Measurements from ENCODE around the gene FADS2.

DNA sequence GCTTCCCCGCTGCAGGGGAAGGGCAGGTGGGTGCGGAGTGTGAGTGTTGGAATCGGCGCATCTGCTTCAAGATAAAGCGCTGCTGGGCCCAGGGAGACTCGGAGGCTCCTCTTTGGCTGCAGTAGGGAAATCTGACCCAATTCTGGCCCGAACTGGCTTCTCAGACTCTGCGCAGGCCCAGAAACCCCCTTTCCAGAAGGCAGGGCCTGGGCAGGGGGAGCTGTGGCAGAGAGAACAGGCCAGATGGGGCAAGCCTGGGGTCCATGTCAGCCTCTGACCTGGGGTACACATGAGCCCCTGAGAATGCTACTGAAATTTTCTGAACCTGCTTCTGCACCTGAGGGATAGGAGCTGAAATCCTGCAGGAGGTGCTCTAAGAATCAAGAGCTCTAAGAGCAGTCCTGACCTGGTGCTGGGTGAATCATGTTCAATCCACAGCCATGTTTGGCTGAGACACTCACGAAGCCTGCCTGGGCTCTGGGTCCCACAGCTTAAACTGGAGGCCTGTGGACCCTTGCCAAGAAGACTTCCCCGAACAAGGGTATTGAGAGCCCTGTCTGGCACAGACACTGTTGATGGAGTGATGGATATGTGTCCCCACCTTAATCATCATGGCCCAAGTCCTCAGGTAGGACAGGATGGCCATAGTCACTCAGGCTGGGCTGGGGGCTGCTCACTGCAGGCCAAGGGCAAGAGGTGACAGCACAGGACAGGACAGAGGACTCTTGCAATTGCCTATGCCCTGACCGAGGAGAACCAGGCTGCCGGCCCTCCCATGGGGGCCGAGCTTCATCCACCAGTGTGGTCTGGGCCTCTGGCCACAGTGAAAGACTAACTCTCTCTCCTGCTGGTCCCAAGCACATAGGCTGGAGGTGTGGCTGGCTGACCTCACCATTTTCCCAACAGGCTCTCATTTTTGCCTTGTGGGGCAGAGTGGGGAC lies 82.4 kb downstream of the FADS2 start:
- TF ChIP-seq POLR2A (IDR thresholded peaks at IDR 0.05): no peak
- TF ChIP-seq, protein P1, sequence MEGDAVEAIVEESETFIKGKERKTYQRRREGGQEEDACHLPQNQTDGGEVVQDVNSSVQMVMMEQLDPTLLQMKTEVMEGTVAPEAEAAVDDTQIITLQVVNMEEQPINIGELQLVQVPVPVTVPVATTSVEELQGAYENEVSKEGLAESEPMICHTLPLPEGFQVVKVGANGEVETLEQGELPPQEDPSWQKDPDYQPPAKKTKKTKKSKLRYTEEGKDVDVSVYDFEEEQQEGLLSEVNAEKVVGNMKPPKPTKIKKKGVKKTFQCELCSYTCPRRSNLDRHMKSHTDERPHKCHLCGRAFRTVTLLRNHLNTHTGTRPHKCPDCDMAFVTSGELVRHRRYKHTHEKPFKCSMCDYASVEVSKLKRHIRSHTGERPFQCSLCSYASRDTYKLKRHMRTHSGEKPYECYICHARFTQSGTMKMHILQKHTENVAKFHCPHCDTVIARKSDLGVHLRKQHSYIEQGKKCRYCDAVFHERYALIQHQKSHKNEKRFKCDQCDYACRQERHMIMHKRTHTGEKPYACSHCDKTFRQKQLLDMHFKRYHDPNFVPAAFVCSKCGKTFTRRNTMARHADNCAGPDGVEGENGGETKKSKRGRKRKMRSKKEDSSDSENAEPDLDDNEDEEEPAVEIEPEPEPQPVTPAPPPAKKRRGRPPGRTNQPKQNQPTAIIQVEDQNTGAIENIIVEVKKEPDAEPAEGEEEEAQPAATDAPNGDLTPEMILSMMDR (IDR thresholded peaks at IDR 0.05): no peak
